ENCODE data around the gene DGKI. TPM values are rescaled to one million over a fixed set of nuclear protein-coding genes. Genes with fewer than 3 reads are reported as not detected.

Gene DGKI
- total RNA-seq, 2 donors from 2014 or later, result 4.4 to 5.9 TPM

DNA sequence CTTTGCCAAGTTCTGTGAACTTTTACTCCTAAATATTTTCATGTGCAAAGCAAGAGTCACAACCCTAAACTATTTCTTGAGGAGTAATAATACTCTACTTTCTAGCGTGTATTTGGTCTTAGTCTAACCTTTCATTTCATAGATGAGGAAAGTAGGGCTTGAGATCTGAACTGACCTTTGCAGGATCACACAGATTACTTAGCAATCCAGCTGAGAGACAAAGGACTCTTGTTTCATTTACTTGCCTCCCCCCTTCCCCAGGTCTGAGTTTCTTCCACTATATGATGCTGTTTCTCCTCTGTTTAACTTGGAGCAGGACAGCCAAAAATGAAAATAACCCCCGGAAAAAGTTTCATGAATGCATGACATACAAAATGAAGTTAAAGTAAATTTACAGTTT is 427.9 kb downstream of the DGKI start:
- Histone ChIP-seq H3K27ac (no peak overlapping the region), H3K9me3 (no peaks in the 10 kb centered on the region), H3K27me3 (no peaks in the 10 kb centered on the region), H3K4me3 (no peak overlapping the region), H3K4me1 (peaks cover 0 to 11% of the 10 kb centered on the region in 2 donors), H3K36me3 (no peaks in the 10 kb centered on the region)
- no peak for DNase-seq (ENCODE audit: low spot score)
- TF ChIP-seq, protein P1, sequence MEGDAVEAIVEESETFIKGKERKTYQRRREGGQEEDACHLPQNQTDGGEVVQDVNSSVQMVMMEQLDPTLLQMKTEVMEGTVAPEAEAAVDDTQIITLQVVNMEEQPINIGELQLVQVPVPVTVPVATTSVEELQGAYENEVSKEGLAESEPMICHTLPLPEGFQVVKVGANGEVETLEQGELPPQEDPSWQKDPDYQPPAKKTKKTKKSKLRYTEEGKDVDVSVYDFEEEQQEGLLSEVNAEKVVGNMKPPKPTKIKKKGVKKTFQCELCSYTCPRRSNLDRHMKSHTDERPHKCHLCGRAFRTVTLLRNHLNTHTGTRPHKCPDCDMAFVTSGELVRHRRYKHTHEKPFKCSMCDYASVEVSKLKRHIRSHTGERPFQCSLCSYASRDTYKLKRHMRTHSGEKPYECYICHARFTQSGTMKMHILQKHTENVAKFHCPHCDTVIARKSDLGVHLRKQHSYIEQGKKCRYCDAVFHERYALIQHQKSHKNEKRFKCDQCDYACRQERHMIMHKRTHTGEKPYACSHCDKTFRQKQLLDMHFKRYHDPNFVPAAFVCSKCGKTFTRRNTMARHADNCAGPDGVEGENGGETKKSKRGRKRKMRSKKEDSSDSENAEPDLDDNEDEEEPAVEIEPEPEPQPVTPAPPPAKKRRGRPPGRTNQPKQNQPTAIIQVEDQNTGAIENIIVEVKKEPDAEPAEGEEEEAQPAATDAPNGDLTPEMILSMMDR (IDR thresholded peaks at IDR 0.05), result no peak

DNA sequence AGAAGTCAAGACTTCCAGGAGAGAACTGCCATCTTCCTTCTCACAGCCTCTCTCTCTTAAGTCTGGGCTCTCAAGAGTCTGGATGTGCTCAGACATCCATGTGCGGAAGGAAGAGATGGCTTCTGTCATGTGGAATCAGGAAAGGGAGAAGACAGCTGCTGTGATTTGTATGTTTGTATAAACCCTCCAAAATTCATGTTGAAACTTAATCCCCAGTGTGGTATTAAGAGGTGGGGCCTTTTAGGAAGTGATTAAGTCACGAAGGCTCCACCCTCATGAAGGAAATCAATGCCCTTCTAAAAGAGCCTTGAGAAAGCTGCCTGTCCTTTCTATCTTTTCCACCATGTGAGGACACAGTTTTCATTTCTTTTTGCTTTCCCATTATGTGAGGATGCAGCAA is 429.3 kb downstream of the DGKI start:
- Histone ChIP-seq H3K4me1 (peaks cover 0 to 11% of the 10 kb centered on the region in 2 donors), H3K27me3 (no peaks in the 10 kb centered on the region), H3K4me3 (no peak overlapping the region), H3K36me3 (no peaks in the 10 kb centered on the region), H3K27ac (no peak overlapping the region), H3K9me3 (no peaks in the 10 kb centered on the region)
- TF ChIP-seq, protein P1 (IDR thresholded peaks at IDR 0.05), result no peak
- no peak for DNase-seq (ENCODE audit: low spot score)

DNA sequence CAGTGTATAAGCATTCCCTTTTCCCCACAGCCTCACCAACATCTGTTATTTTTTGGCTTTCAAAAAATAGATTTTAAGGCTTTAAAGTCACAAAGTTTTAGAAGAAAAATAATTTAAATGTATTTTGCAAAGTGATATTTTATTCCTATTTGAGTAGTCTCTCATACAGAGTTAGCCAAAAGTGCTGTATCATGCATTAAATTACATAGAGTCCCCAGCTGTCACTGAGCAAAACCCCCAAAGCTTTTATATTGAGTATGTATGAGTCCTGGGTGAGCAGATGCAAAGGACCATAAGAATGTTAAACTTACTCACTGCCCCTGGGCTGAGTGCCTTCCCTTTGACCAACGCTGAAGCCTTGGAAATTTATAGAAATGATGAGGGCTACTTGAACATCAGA is 432.9 kb downstream of the DGKI start:
- Histone ChIP-seq H3K27me3 (no peaks in the 10 kb centered on the region), H3K4me3 (no peak overlapping the region), H3K9me3 (no peaks in the 10 kb centered on the region), H3K27ac (no peak overlapping the region), H3K36me3 (no peaks in the 10 kb centered on the region), H3K4me1 (no peaks in the 10 kb centered on the region)
- TF ChIP-seq, protein P1 (IDR thresholded peaks at IDR 0.05), result no peak
- no peak for DNase-seq (ENCODE audit: low spot score)

DNA sequence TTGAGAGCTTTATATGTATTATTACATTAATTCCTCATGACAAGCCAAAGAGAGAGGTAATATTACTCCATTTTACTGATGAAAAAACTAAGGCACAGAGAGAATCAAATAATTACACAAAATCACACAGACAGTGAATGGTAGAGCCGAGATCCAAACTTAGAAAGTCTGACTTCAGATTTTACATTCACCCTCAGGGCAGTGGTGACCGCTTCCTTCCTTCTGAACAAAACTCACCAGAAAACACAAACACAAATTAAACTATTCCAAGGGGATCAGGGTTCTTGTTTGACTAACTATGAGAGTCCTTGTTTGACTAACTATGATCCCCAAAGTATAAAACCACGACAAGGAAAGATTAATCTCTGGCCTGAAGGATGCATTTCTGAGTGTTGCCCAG is 435.3 kb downstream of the DGKI start:
- DNase-seq (ENCODE audit: low spot score), result no peak
- no peak overlapping the region for H3K4me3 ChIP-seq
- TF ChIP-seq, protein P1 (IDR thresholded peaks at IDR 0.05), result no peak
- H3K27ac ChIP-seq, result no peak overlapping the region
- H3K27me3 ChIP-seq, result no peaks in the 10 kb centered on the region
- H3K9me3 ChIP-seq, result no peaks in the 10 kb centered on the region
- no peaks in the 10 kb centered on the region for H3K36me3 ChIP-seq
- H3K4me1 ChIP-seq, result no peaks in the 10 kb centered on the region

DNA sequence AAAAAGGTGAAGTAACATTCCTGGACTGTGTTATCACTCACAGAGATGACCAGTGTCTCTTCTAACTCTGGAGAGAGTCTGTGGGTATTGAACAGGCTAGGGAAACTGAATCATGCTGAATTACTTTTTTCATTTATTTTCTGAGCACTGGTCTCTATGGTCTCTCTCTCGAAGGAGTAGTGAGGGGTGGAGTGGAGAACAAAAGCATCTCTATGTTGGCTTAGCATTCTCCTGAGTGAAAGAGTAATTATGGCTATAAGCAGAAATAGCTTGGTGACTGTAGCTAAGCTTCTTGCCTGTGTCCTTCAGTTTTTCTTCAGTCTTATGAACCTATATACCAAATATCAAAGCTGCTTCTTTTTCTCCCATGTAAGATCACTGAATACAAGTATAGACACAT is 438.6 kb downstream of the DGKI start:
- TF ChIP-seq, protein P1 (IDR thresholded peaks at IDR 0.05), result no peak

DNA sequence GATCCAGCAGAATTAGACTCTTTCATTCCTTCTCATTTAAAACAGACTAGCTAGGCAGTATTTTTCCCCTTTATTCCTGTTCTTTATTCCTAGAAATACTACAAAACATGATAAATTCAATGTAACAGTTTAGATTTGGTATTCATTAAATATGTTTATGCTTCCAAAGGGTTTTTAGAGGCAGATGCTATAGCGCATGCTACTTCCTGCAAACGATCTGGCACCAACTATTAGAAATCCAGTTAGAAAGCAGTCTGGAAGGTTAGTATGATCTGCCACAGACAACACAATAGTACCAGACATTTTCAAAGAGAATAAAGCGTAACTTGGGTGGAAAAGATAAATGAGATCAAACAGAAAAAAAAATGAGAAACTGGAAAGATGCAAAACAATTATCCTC is 439.7 kb downstream of the DGKI start:
- no peaks in the 10 kb centered on the region for H3K27me3 ChIP-seq
- TF ChIP-seq, protein P1 (IDR thresholded peaks at IDR 0.05), result no peak
- no peaks in the 10 kb centered on the region for H3K9me3 ChIP-seq
- no peak for DNase-seq (ENCODE audit: low spot score)
- no peak overlapping the region for H3K27ac ChIP-seq
- no peaks in the 10 kb centered on the region for H3K36me3 ChIP-seq
- H3K4me1 ChIP-seq, result no peaks in the 10 kb centered on the region
- no peak overlapping the region for H3K4me3 ChIP-seq

More for the DNA sequence above, 438.6 kb downstream of the DGKI start:
- no peaks in the 10 kb centered on the region for H3K27me3 ChIP-seq
- H3K36me3 ChIP-seq, result no peaks in the 10 kb centered on the region
- no peak overlapping the region for H3K4me3 ChIP-seq
- no peaks in the 10 kb centered on the region for H3K9me3 ChIP-seq
- H3K27ac ChIP-seq, result no peak overlapping the region
- H3K4me1 ChIP-seq, result no peaks in the 10 kb centered on the region
- DNase-seq (ENCODE audit: low spot score), result no peak
